ENCODE results near the gene ZMYND8. TPM values are rescaled to one million over a fixed set of nuclear protein-coding genes. Genes with fewer than 3 reads are reported as not detected.

The ZMYND8 gene
- total and polyA plus RNA-seq, 4 donors = 14.2 to 46.4 (median 30.1) TPM

DNA sequence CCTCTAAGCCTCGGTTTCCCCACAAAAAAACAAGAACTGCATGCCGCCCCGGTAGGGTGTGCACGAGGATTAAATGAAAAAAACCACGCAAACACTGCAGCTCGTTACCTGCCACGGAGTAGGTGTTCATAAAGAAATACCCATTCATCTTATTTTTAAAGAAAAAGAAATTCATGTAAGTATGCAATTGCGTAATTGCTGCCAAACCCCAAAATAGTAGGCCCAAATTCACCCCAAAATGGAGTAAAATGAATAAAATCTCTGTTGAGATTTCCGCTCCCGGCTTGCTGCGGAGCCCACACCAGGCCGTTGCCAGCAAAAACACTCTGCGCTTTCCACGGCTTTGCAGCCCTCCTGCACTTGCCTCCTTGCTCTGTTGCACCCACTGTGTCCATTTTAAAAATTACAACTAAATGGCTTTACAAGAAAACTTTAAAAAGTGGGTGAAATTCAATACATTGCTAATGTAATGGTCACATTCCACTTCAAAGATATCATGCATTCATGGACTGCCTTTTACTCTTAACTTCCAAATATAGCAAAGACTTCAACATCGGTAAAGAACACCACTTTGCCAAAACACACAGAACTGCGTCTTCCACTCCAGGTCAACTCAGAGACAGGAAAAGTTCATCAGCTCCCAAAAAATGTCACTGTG, 125.0 kb downstream of the ZMYND8 start:
- no peak overlapping the region for H3K4me3 ChIP-seq
- peaks cover 0 to 2% (median 0%) of the 10 kb centered on the region in 4 donors for H3K9me3 ChIP-seq (ENCODE audit: control insufficient read depth in 4 of 4, insufficient read depth in 3 of 4, low read length in 3 of 4)
- WGBS, 2 donors = 90 to 93% methylated on average over 16 of the region's 16 CpGs
- peaks cover 26 to 40% (median 38%) of the 10 kb centered on the region in 4 donors for H3K36me3 ChIP-seq (ENCODE audit: control insufficient read depth in 4 of 4, insufficient read depth in 4 of 4, low read length in 4 of 4)
- no peak for ATAC-seq (ENCODE audit: insufficient read depth, low FRiP score)
- TF ChIP-seq CTCF (IDR thresholded peaks at IDR 0.05; ENCODE audit: control extremely low read depth, extremely low read depth) = no peak
- H3K4me1 ChIP-seq (ENCODE audit: control insufficient read depth in 5 of 5, insufficient read depth in 5 of 5, low read length in 5 of 5) = no peaks in the 10 kb centered on the region
- DNase-seq = peak in 1 of 3 donors; percentile 22
- no peaks in the 10 kb centered on the region for H3K27me3 ChIP-seq (ENCODE audit: control insufficient read depth in 3 of 3, insufficient read depth in 3 of 3, low read length in 2 of 3)
- H3K9ac ChIP-seq (ENCODE audit: insufficient read depth in 1 of 2, low read length in 2 of 2) = no peak overlapping the region
- H3K27ac ChIP-seq (ENCODE audit: low read depth in 1 of 2, low read length in 1 of 2) = no peak overlapping the region

GRCh38 chr20:47230811-47231256, 125.7 kb downstream of the ZMYND8 start:
- peaks cover 26 to 39% (median 37%) of the 10 kb centered on the region in 4 donors for H3K36me3 ChIP-seq (ENCODE audit: control insufficient read depth in 4 of 4, insufficient read depth in 4 of 4, low read length in 4 of 4)
- no peak for ATAC-seq (ENCODE audit: insufficient read depth, low FRiP score)

DNA sequence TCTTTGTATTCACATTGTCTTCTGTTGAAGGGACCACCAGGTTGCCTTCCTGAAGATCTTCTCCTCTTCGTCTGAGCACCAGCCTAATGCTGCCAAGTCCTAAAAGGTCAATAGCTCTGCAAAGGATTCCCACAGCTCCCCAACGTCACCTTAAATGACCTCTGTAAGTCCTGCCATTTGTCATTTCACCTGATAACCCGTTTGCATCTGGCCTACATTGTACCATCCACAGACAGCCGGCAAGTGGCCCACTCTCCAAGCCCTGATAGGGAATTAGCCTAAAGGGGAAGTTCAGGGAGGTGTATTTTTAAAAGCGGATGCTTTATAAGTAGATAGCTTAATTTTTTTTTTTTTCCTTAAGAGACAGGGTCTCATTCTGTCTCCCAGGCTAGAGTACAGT, 127.8 kb downstream of the ZMYND8 start:
- H3K27me3 ChIP-seq (ENCODE audit: control insufficient read depth in 3 of 3, insufficient read depth in 3 of 3, low read length in 2 of 3) = no peaks in the 10 kb centered on the region
- peak overlapping the region in 1 of 2 donors; percentile 15 for H3K27ac ChIP-seq (ENCODE audit: low read depth in 1 of 2, low read length in 1 of 2)
- no peak for TF ChIP-seq CTCF (IDR thresholded peaks at IDR 0.05; ENCODE audit: control extremely low read depth, extremely low read depth)
- H3K9me3 ChIP-seq (ENCODE audit: control insufficient read depth in 4 of 4, insufficient read depth in 3 of 4, low read length in 3 of 4) = no peaks in the 10 kb centered on the region
- no peaks in the 10 kb centered on the region for H3K4me1 ChIP-seq (ENCODE audit: control insufficient read depth in 5 of 5, insufficient read depth in 5 of 5, low read length in 5 of 5)
- DNase-seq (no peak), ATAC-seq (ENCODE audit: insufficient read depth, low FRiP score) (no peak)
- H3K9ac ChIP-seq (ENCODE audit: insufficient read depth in 1 of 2, low read length in 2 of 2) = no peak overlapping the region
- H3K36me3 ChIP-seq (ENCODE audit: control insufficient read depth in 4 of 4, insufficient read depth in 4 of 4, low read length in 4 of 4) = peaks cover 32 to 38% (median 36%) of the 10 kb centered on the region in 4 donors
- H3K4me3 ChIP-seq = no peak overlapping the region
- 85 to 87% methylated on average over 5 of the region's 5 CpGs for WGBS, 2 donors

More at GRCh38 chr20:47230811-47231256, 125.7 kb downstream of the ZMYND8 start:
- Histone ChIP-seq H3K4me3 (no peak overlapping the region), H3K4me1 (ENCODE audit: control insufficient read depth in 5 of 5, insufficient read depth in 5 of 5, low read length in 5 of 5) (no peaks in the 10 kb centered on the region), H3K27me3 (ENCODE audit: control insufficient read depth in 3 of 3, insufficient read depth in 3 of 3, low read length in 2 of 3) (no peaks in the 10 kb centered on the region), H3K27ac (ENCODE audit: low read depth in 1 of 2, low read length in 1 of 2) (no peak overlapping the region), H3K9me3 (ENCODE audit: control insufficient read depth in 4 of 4, insufficient read depth in 3 of 4, low read length in 3 of 4) (peaks cover 0 to 2% (median 0%) of the 10 kb centered on the region in 4 donors), H3K9ac (ENCODE audit: insufficient read depth in 1 of 2, low read length in 2 of 2) (no peak overlapping the region)
- no peak for TF ChIP-seq CTCF (IDR thresholded peaks at IDR 0.05; ENCODE audit: control extremely low read depth, extremely low read depth)
- no peak for DNase-seq
- WGBS, 2 donors = 95 to 96% methylated on average over 8 of the region's 8 CpGs
